GM23338 (cell line): ENCODE data around the gene PCDHGA4.

Experiments
- CREB1 ChIP-seq: fragments of 250-450 bp; sonication (Bioruptor Pico); IDR thresholded peaks from 2 replicates; pipeline ENCODE4 v1.5.0; 2020; ENCODE audit warnings: low read depth, mild to moderate bottlenecking, moderate library complexity
- CTCF ChIP-seq, 2 experiments: fragments of 200-600 bp in 1 of 2; sonication (generic) in 1 of 2; conservative IDR thresholded peaks; 2 replicates each; pipeline versions ENCODE4 v1.5.1 to v1.6.1; 2016 to 2017; ENCODE audit warnings: antibody characterized with exemption in 2 of 2, low read depth in 2 of 2, mild to moderate bottlenecking in 2 of 2, moderate library complexity in 1 of 2
- ETS1 ChIP-seq: IDR thresholded peaks from 2 replicates; pipeline ENCODE4 v1.6.1; 2016; ENCODE audit warnings: antibody characterized with exemption
- EZH2 ChIP-seq: fragments of 200-600 bp; sonication (generic); IDR thresholded peaks from one replicate; pipeline ENCODE4 v1.8.0; 2017; ENCODE audit warnings: antibody characterized with exemption, mild to moderate bottlenecking, low read depth; ENCODE audit not compliant: unreplicated experiment
- EZH2phosphoT487 ChIP-seq: fragments of 200-600 bp; sonication (generic); IDR thresholded peaks from one replicate; pipeline ENCODE4 v1.8.1; 2018; ENCODE audit warnings: antibody characterized with exemption; ENCODE audit not compliant: unreplicated experiment
- JUNB ChIP-seq: IDR thresholded peaks from one replicate; pipeline ENCODE4 v1.6.1; 2016; ENCODE audit warnings: antibody characterized with exemption; ENCODE audit not compliant: unreplicated experiment
- NANOG ChIP-seq: IDR thresholded peaks from 2 replicates; pipeline ENCODE4 v1.6.1; 2016; ENCODE audit warnings: antibody characterized with exemption, borderline replicate concordance
- POLR2AphosphoS5 ChIP-seq: IDR thresholded peaks from 2 replicates; pipeline ENCODE4 v1.6.1; 2016; ENCODE audit warnings: antibody characterized with exemption, low read depth
- TF ChIP-seq, protein P1 (sequence below): IDR thresholded peaks from one replicate; pipeline ENCODE4 v1.6.1; 2018; ENCODE audit warnings: antibody characterized with exemption; ENCODE audit not compliant: unreplicated experiment

- no peak for TF ChIP-seq EZH2
- TF ChIP-seq CTCF (conservative IDR thresholded peaks at IDR 0.05; ENCODE audit: low read depth in 2 of 2): no peak
- no peak for TF ChIP-seq POLR2AphosphoS5
- TF ChIP-seq, protein P1, sequence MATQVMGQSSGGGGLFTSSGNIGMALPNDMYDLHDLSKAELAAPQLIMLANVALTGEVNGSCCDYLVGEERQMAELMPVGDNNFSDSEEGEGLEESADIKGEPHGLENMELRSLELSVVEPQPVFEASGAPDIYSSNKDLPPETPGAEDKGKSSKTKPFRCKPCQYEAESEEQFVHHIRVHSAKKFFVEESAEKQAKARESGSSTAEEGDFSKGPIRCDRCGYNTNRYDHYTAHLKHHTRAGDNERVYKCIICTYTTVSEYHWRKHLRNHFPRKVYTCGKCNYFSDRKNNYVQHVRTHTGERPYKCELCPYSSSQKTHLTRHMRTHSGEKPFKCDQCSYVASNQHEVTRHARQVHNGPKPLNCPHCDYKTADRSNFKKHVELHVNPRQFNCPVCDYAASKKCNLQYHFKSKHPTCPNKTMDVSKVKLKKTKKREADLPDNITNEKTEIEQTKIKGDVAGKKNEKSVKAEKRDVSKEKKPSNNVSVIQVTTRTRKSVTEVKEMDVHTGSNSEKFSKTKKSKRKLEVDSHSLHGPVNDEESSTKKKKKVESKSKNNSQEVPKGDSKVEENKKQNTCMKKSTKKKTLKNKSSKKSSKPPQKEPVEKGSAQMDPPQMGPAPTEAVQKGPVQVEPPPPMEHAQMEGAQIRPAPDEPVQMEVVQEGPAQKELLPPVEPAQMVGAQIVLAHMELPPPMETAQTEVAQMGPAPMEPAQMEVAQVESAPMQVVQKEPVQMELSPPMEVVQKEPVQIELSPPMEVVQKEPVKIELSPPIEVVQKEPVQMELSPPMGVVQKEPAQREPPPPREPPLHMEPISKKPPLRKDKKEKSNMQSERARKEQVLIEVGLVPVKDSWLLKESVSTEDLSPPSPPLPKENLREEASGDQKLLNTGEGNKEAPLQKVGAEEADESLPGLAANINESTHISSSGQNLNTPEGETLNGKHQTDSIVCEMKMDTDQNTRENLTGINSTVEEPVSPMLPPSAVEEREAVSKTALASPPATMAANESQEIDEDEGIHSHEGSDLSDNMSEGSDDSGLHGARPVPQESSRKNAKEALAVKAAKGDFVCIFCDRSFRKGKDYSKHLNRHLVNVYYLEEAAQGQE: no peak
- TF ChIP-seq CREB1: no peak
- TF ChIP-seq JUNB: no peak
- TF ChIP-seq EZH2phosphoT487: no peak
- no peak for TF ChIP-seq ETS1
- no peak for TF ChIP-seq NANOG
Measured at GRCh38 chr5:141319699-141320098, 35.1 kb upstream of the PCDHGA4 start.
